Neural cell (in vitro differentiated cells): Measurements from ENCODE around the gene SERINC5. TPM values are rescaled to one million over a fixed set of nuclear protein-coding genes. Genes with fewer than 3 reads are reported as not detected.

Source experiments
- H2AFZ ChIP-seq: fragments of 200-600, 300-800 bp; sonication (generic), shearing (Covaris generic); 2 replicates; pipeline ENCODE4 v1.6.0; 2014; ENCODE audit warnings: low read depth, mild to moderate bottlenecking, antibody characterized with exemption, low read length, moderate library complexity
- H3F3A ChIP-seq: fragments of 200-600 bp; shearing (Covaris generic); 2 replicates; pipeline ENCODE4 v1.6.1; 2016; ENCODE audit warnings: mild to moderate bottlenecking, moderate library complexity, mixed read lengths, antibody characterized with exemption, low read length; ENCODE audit not compliant: insufficient read depth, poor library complexity, severe bottlenecking
- H3K27ac ChIP-seq: fragments of 200-600, 300-800 bp; sonication (generic), shearing (Covaris generic); 2 replicates; pipeline ENCODE4 v1.5.1; 2014; ENCODE audit warnings: mild to moderate bottlenecking, low read length, moderate library complexity
- H3K27me3 ChIP-seq: fragments of 300-800, 200-600 bp; sonication (generic), shearing (Covaris generic); 2 replicates; pipeline ENCODE4 v1.6.0; 2014; ENCODE audit warnings: mild to moderate bottlenecking, low read depth, low read length, moderate library complexity; ENCODE audit not compliant: insufficient read depth
- H3K36me3 ChIP-seq: fragments of 300-800, 200-600 bp; sonication (generic), shearing (Covaris generic); 2 replicates; pipeline ENCODE4 v1.5.1; 2014; ENCODE audit warnings: mild to moderate bottlenecking, antibody characterized with exemption, low read length, moderate library complexity; ENCODE audit not compliant: insufficient read depth
- H3K4me2 ChIP-seq: fragments of 300-800, 200-600 bp; sonication (generic), shearing (Covaris generic); 2 replicates; pipeline ENCODE4 v1.6.0; 2014; ENCODE audit warnings: mild to moderate bottlenecking, low read length
- H3K4me3 ChIP-seq: fragments of 300-800, 200-600 bp; sonication (generic), shearing (Covaris generic); 2 replicates; pipeline ENCODE4 v1.5.1; 2014; ENCODE audit warnings: mild to moderate bottlenecking, low read length, moderate library complexity
- H3K79me2 ChIP-seq: fragments of 200-600 bp; shearing (Covaris generic); replicated peaks from 2 replicates; pipeline ENCODE4 v1.6.0; 2014; ENCODE audit warnings: mild to moderate bottlenecking, low read length, moderate library complexity; ENCODE audit not compliant: insufficient read depth
- H3K9ac ChIP-seq: fragments of 300-800, 200-600 bp; sonication (generic), shearing (Covaris generic); 2 replicates; pipeline ENCODE4 v1.6.1; 2016; ENCODE audit warnings: mild to moderate bottlenecking, low read length, mixed read lengths
- H3K9me2 ChIP-seq: fragments of 200-600 bp; shearing (Covaris generic); 2 replicates; pipeline ENCODE4 v1.6.1; 2016; ENCODE audit warnings: mild to moderate bottlenecking, low read length, mixed read lengths; ENCODE audit not compliant: insufficient read depth
- H3K9me3 ChIP-seq: fragments of 200-600, 300-800 bp; sonication (generic), shearing (Covaris generic); 2 replicates; pipeline ENCODE4 v1.6.1; 2016; ENCODE audit warnings: mild to moderate bottlenecking, mixed run types, low read length, moderate library complexity, mixed read lengths
- H4K20me1 ChIP-seq: fragments of 200-600 bp; shearing (Covaris generic); 2 replicates; pipeline ENCODE4 v1.6.1; 2016; ENCODE audit warnings: mild to moderate bottlenecking, mixed run types; ENCODE audit not compliant: insufficient read depth
- CTCF ChIP-seq: fragments of 450-650 bp; IDR thresholded peaks from 2 replicates; pipeline ENCODE4 v1.5.1; 2014; ENCODE audit warnings: antibody characterized with exemption, mild to moderate bottlenecking, moderate library complexity; ENCODE audit not compliant: poor library complexity, severe bottlenecking
- EP300 ChIP-seq: fragments of 450-650 bp; conservative IDR thresholded peaks from 2 replicates; pipeline ENCODE4 v1.6.1; 2014; ENCODE audit warnings: antibody characterized with exemption, mild to moderate bottlenecking, moderate library complexity; ENCODE audit not compliant: poor library complexity, severe bottlenecking
- EZH2 ChIP-seq: fragments of 200-600, 300-800 bp; shearing (Covaris generic), sonication (generic); IDR thresholded peaks from 2 replicates; pipeline ENCODE4 v1.6.1; 2014; ENCODE audit warnings: antibody characterized with exemption, low read length, borderline replicate concordance, mild to moderate bottlenecking; ENCODE audit not compliant: insufficient read depth, poor library complexity, severe bottlenecking
- MXI1 ChIP-seq: fragments of 450-650 bp; conservative IDR thresholded peaks from 2 replicates; pipeline ENCODE4 v1.6.1; 2014; ENCODE audit warnings: antibody characterized with exemption, mild to moderate bottlenecking; ENCODE audit not compliant: poor library complexity, severe bottlenecking
- POLR2AphosphoS5 ChIP-seq: IDR thresholded peaks from 2 replicates; pipeline ENCODE4 v1.6.1; 2012
- RAD21 ChIP-seq: fragments of 450-650 bp; conservative IDR thresholded peaks from 2 replicates; pipeline ENCODE4 v1.6.1; 2014; ENCODE audit warnings: antibody characterized with exemption, mild to moderate bottlenecking, moderate library complexity
- REST ChIP-seq: IDR thresholded peaks from 2 replicates; pipeline ENCODE4 v1.6.1; 2012; ENCODE audit warnings: borderline replicate concordance
- SMC3 ChIP-seq: fragments of 450-650 bp; conservative IDR thresholded peaks from 2 replicates; pipeline ENCODE4 v1.6.1; 2014; ENCODE audit warnings: antibody characterized with exemption, mild to moderate bottlenecking, moderate library complexity; ENCODE audit not compliant: poor library complexity
- TAF1 ChIP-seq: IDR thresholded peaks from 2 replicates; pipeline ENCODE4 v1.6.1; 2012; ENCODE audit warnings: low read depth
- polyA plus RNA-seq: library from polyadenylated mRNA; depleted of rRNA; stranded (reverse); fragments of >200 nt; gene quantifications from 2 replicates; pipeline ENCODE4 v1.2.3, GENCODE V29; 2014

Gene SERINC5
- polyA plus RNA-seq, 1 donor from 2014 or later, result 5.8 TPM

GRCh38 chr5:80069918-80070318 lies 185.9 kb downstream of the SERINC5 start:
- Histone ChIP-seq H3K79me2 (no peaks in the 10 kb centered on the region), H3K27ac (no peak overlapping the region), H3K27me3 (no peaks in the 10 kb centered on the region), H3K9me3 (no peaks in the 10 kb centered on the region), H3K9ac (no peak overlapping the region), H3F3A (no peaks in the 10 kb centered on the region), H2AFZ (no peak overlapping the region), H3K4me3 (no peak overlapping the region), H3K9me2 (no peaks in the 10 kb centered on the region), H3K4me2 (no peak overlapping the region), H4K20me1 (no peaks in the 10 kb centered on the region), H3K36me3 (no peaks in the 10 kb centered on the region)
- TF ChIP-seq EZH2 (no peak), TAF1 (no peak), SMC3 (no peak), MXI1 (no peak), REST (no peak), RAD21 (no peak), CTCF (no peak), POLR2AphosphoS5 (no peak), EP300 (no peak)

- no peaks in the 10 kb centered on the region for H3K9me3 ChIP-seq
- no peaks in the 10 kb centered on the region for H3K9me2 ChIP-seq
- H3K79me2 ChIP-seq, result no peaks in the 10 kb centered on the region
- no peaks in the 10 kb centered on the region for H4K20me1 ChIP-seq
- H3K4me2 ChIP-seq, result no peak overlapping the region
- TF ChIP-seq MXI1, result no peak
- TF ChIP-seq REST, result no peak
- no peak for TF ChIP-seq TAF1
- TF ChIP-seq EP300, result no peak
- TF ChIP-seq RAD21, result no peak
- no peak for TF ChIP-seq CTCF
- TF ChIP-seq EZH2, result no peak
- no peak for TF ChIP-seq POLR2AphosphoS5
- no peak for TF ChIP-seq SMC3
- H3K27me3 ChIP-seq, result no peaks in the 10 kb centered on the region
- H3K9ac ChIP-seq, result no peak overlapping the region
- H3K4me3 ChIP-seq, result no peak overlapping the region
- no peak overlapping the region for H2AFZ ChIP-seq
- no peaks in the 10 kb centered on the region for H3F3A ChIP-seq
- no peak overlapping the region for H3K27ac ChIP-seq
- no peaks in the 10 kb centered on the region for H3K36me3 ChIP-seq
Measured at GRCh38 chr5:80069251-80069800, 186.5 kb downstream of the SERINC5 start.
